GM23338 (cell line): ENCODE results near the gene ANKS1B. TPM values are rescaled to one million over a fixed set of nuclear protein-coding genes. Genes with fewer than 3 reads are reported as not detected.

Experiments
- ATAC-seq: fragments of 200-7000 bp; cut with Tn5 transposase; 3 replicates; pipeline ENCODE4 v1.9.1; 2020
- DNase-seq: peaks from one replicate; pipeline ENCODE4 v3.0.0-alpha.2; 2015; ENCODE audit warnings: low spot score
- H2AFZ ChIP-seq: fragments of 200-600 bp; sonication (generic); 2 replicates; pipeline ENCODE4 v1.8.0; 2016; ENCODE audit warnings: antibody characterized with exemption, mild to moderate bottlenecking, moderate library complexity
- H3F3A ChIP-seq: fragments of 200-600 bp; sonication (generic); replicated peaks from 2 replicates; pipeline ENCODE4 v1.8.0; 2017; ENCODE audit warnings: antibody characterized with exemption, mixed run types, low read depth
- H3K27ac ChIP-seq: fragments of 200-600 bp; sonication (generic); 2 replicates; pipeline ENCODE4 v1.6.1; 2016; ENCODE audit warnings: low read depth
- H3K27me3 ChIP-seq: fragments of 200-600 bp; sonication (generic); 2 replicates; pipeline ENCODE4 v1.8.0; 2016; ENCODE audit warnings: mild to moderate bottlenecking, mixed run types, moderate library complexity; ENCODE audit not compliant: insufficient read depth
- H3K36me3 ChIP-seq: fragments of 200-600 bp; sonication (generic); 2 replicates; pipeline ENCODE4 v1.8.0; 2016; ENCODE audit warnings: mild to moderate bottlenecking; ENCODE audit not compliant: insufficient read depth
- H3K4me1 ChIP-seq: fragments of 200-600 bp; sonication (generic); 2 replicates; pipeline ENCODE4 v1.8.0; 2016; ENCODE audit warnings: mild to moderate bottlenecking, moderate library complexity; ENCODE audit not compliant: insufficient read depth
- H3K4me2 ChIP-seq: fragments of 200-600 bp; sonication (generic); 2 replicates; pipeline ENCODE4 v1.7.1; 2017; ENCODE audit warnings: mixed run types
- H3K4me3 ChIP-seq: fragments of 200-600 bp; sonication (generic); 2 replicates; pipeline ENCODE4 v1.6.1; 2016; ENCODE audit warnings: mixed run types
- H3K79me2 ChIP-seq: fragments of 200-600 bp; sonication (generic); replicated peaks from 2 replicates; pipeline ENCODE4 v1.8.0; 2017; ENCODE audit warnings: mild to moderate bottlenecking; ENCODE audit not compliant: insufficient read depth
- H3K9me2 ChIP-seq: fragments of 200-600 bp; sonication (generic); 2 replicates; pipeline ENCODE4 v1.8.0; 2017; ENCODE audit not compliant: insufficient read depth
- H4K20me1 ChIP-seq: fragments of 200-600 bp; sonication (generic); replicated peaks from 2 replicates; pipeline ENCODE4 v1.8.0; 2017; ENCODE audit warnings: mild to moderate bottlenecking; ENCODE audit not compliant: insufficient read depth
- H3K27ac Mint-ChIP-seq: 2 replicates; pipeline ENCODE4 v1.8.0; 2020; ENCODE audit warnings: inconsistent platforms, mild to moderate bottlenecking, moderate library complexity, mixed read lengths
- H3K27me3 Mint-ChIP-seq: 3 replicates; pipeline ENCODE4 v1.8.0; 2022; ENCODE audit warnings: low read depth, mild to moderate bottlenecking, moderate library complexity, mixed read lengths, inconsistent platforms; ENCODE audit not compliant: insufficient read depth, poor library complexity
- H3K36me3 Mint-ChIP-seq: 3 replicates; pipeline ENCODE4 v1.8.0; 2021; ENCODE audit warnings: low read depth, mild to moderate bottlenecking, inconsistent platforms, moderate library complexity, mixed read lengths
- H3K4me1 Mint-ChIP-seq: 3 replicates; pipeline ENCODE4 v1.8.0; 2020; ENCODE audit warnings: mild to moderate bottlenecking, inconsistent platforms, mixed read lengths
- H3K4me3 Mint-ChIP-seq: 3 replicates; pipeline ENCODE4 v1.8.0; 2021; ENCODE audit warnings: moderate library complexity, mild to moderate bottlenecking, inconsistent platforms, mixed read lengths
- H3K9me3 Mint-ChIP-seq: 3 replicates; pipeline ENCODE4 v1.8.0; 2020; ENCODE audit warnings: moderate library complexity, mild to moderate bottlenecking, inconsistent platforms, mixed read lengths
- CTCF ChIP-seq, 2 experiments: fragments of 200-600 bp in 1 of 2; sonication (generic) in 1 of 2; conservative IDR thresholded peaks; 2 replicates each; pipeline versions ENCODE4 v1.5.1 to v1.6.1; 2016 to 2017; ENCODE audit warnings: antibody characterized with exemption in 2 of 2, low read depth in 2 of 2, mild to moderate bottlenecking in 2 of 2, moderate library complexity in 1 of 2
- JUNB ChIP-seq: IDR thresholded peaks from one replicate; pipeline ENCODE4 v1.6.1; 2016; ENCODE audit warnings: antibody characterized with exemption; ENCODE audit not compliant: unreplicated experiment
- ZNF331 ChIP-seq: fragments of 250-450 bp; sonication (Bioruptor Pico); IDR thresholded peaks from 2 replicates; pipeline ENCODE4 v1.5.0; 2020; ENCODE audit warnings: low read depth, mild to moderate bottlenecking, moderate library complexity
- ZNF462 ChIP-seq: fragments of 250-450 bp; sonication (Bioruptor Pico); IDR thresholded peaks from 2 replicates; pipeline ENCODE4 v1.5.0; 2020; ENCODE audit warnings: mild to moderate bottlenecking, moderate library complexity
- polyA plus RNA-seq: library from polyadenylated mRNA; unstranded; fragments of >200 nt; fragmentation: Nextera tagmentation; extraction: Ambion mirVana; gene quantifications from 2 replicates; pipeline ENCODE4 v1.2.1, GENCODE V29; 2016
- total RNA-seq: library from RNA; depleted of rRNA; stranded (reverse); fragments of >200 nt; shearing (Covaris generic); gene quantifications from 2 replicates; pipeline ENCODE4 v1.2.3, GENCODE V29; 2014

Gene ANKS1B
- total and polyA plus RNA-seq, 2 experiments from 2014 or later: 4.3 to 5.8 TPM

GRCh38 chr12:99024191-99024590, 960.5 kb downstream of the ANKS1B start (continued):
- TF ChIP-seq CTCF (conservative IDR thresholded peaks at IDR 0.05; ENCODE audit: low read depth in 2 of 2) (no peak), ZNF331 (CRISPR knock-in tag) (no peak), JUNB (no peak)

- no peak for ATAC-seq
- Mint-ChIP-seq H3K27me3 (no peaks in the 10 kb centered on the region), H3K9me3 (peaks cover 18% of the 10 kb centered on the region), H3K4me1 (peaks cover 15% of the 10 kb centered on the region), H3K36me3 (peaks cover 18% of the 10 kb centered on the region; the same call in 2 of the 3 replicates), H3K4me3 (no peak overlapping the region), H3K27ac (no peak overlapping the region)
- H4K20me1 ChIP-seq: no peaks in the 10 kb centered on the region
- DNase-seq: no peak
- no peaks in the 10 kb centered on the region for H3K79me2 ChIP-seq
- H2AFZ ChIP-seq: no peak overlapping the region
- H3K36me3 ChIP-seq: 0 out of 2 replicates have a peak, but pooled peaks cover 2% of the 10 kb centered on the region
- H3K4me2 ChIP-seq: no peak overlapping the region
- no peak overlapping the region for H3K4me3 ChIP-seq
- H3K4me1 ChIP-seq: peaks cover 8% of the 10 kb centered on the region; the same call in 1 of the 2 replicates
- 0 out of 2 replicates have a peak, but pooled peaks cover 6% of the 10 kb centered on the region for H3K9me2 ChIP-seq
- TF ChIP-seq JUNB: no peak
- TF ChIP-seq ZNF462 (CRISPR knock-in tag): no peak
- H3F3A ChIP-seq: no peaks in the 10 kb centered on the region
- no peak overlapping the region for H3K27ac ChIP-seq
- H3K27me3 ChIP-seq: peaks cover 10% of the 10 kb centered on the region
Measured at GRCh38 chr12:99020871-99021270, 963.9 kb downstream of the ANKS1B start.
